HUES6 (cell line): ENCODE results near the gene PVR.

Source experiments
- H3K27ac ChIP-seq: 2 replicates; pipeline ENCODE4 v1.7.0; 2013; ENCODE audit warnings: low read depth, mild to moderate bottlenecking, low read length, inconsistent platforms
- H3K27me3 ChIP-seq: 2 replicates; pipeline ENCODE4 v1.6.1; 2013; ENCODE audit warnings: low read length; ENCODE audit not compliant: control insufficient read depth, insufficient read depth
- H3K36me3 ChIP-seq: 2 replicates; pipeline ENCODE4 v1.6.1; 2013; ENCODE audit warnings: low read length; ENCODE audit not compliant: control insufficient read depth, insufficient read depth
- H3K4me1 ChIP-seq: 2 replicates; pipeline ENCODE4 v1.6.1; 2013; ENCODE audit warnings: low read length; ENCODE audit not compliant: control insufficient read depth, insufficient read depth
- H3K4me3 ChIP-seq: 2 replicates; pipeline ENCODE4 v1.5.1; 2013; ENCODE audit warnings: low read depth, low read length
- H3K9ac ChIP-seq: one replicate; pipeline ENCODE4 v1.6.1; 2013; ENCODE audit warnings: mild to moderate bottlenecking, low read length
- H3K9me3 ChIP-seq: 2 replicates; pipeline ENCODE4 v1.6.1; 2013; ENCODE audit warnings: low read depth, low read length; ENCODE audit not compliant: control insufficient read depth, insufficient read depth

Gene PVR

GRCh38 chr19:44687888-44688287 lies 44.2 kb downstream of the PVR start:
- Histone ChIP-seq H3K27ac (no peak overlapping the region), H3K9ac (no peak overlapping the region), H3K4me1 (peaks cover 22% of the 10 kb centered on the region)

GRCh38 chr19:44689290-44690130 lies 45.8 kb downstream of the PVR start:
- Histone ChIP-seq H3K9ac (no peak overlapping the region), H3K27me3 (no peaks in the 10 kb centered on the region), H3K36me3 (no peaks in the 10 kb centered on the region), H3K4me1 (peaks cover 22% of the 10 kb centered on the region), H3K27ac (no peak overlapping the region), H3K9me3 (no peaks in the 10 kb centered on the region), H3K4me3 (peak overlapping the region; percentile 33)

More at GRCh38 chr19:44687888-44688287, 44.2 kb downstream of the PVR start:
- no peaks in the 10 kb centered on the region for H3K36me3 ChIP-seq
- no peaks in the 10 kb centered on the region for H3K27me3 ChIP-seq
- H3K9me3 ChIP-seq, result no peaks in the 10 kb centered on the region
- no peak overlapping the region for H3K4me3 ChIP-seq

- H3K27me3 ChIP-seq, result no peaks in the 10 kb centered on the region
- H3K9ac ChIP-seq, result no peak overlapping the region
- no peak overlapping the region for H3K27ac ChIP-seq
- peaks cover 18% of the 10 kb centered on the region for H3K4me1 ChIP-seq
- H3K4me3 ChIP-seq, result no peak overlapping the region
- H3K36me3 ChIP-seq, result no peaks in the 10 kb centered on the region
- H3K9me3 ChIP-seq, result no peaks in the 10 kb centered on the region
These were observed 46.4 kb downstream of the PVR start for GRCh38 chr19:44690131-44690440.

GRCh38 chr19:44692379-44692721 lies 48.6 kb downstream of the PVR start:
- H3K4me1 ChIP-seq, result peaks cover 18% of the 10 kb centered on the region
- no peak overlapping the region for H3K9ac ChIP-seq
- no peaks in the 10 kb centered on the region for H3K9me3 ChIP-seq
- no peak overlapping the region for H3K4me3 ChIP-seq
- no peaks in the 10 kb centered on the region for H3K36me3 ChIP-seq
- H3K27me3 ChIP-seq, result no peaks in the 10 kb centered on the region
- no peak overlapping the region for H3K27ac ChIP-seq

- Histone ChIP-seq H3K4me3 (no peak overlapping the region), H3K27me3 (no peaks in the 10 kb centered on the region), H3K9ac (no peak overlapping the region), H3K27ac (no peak overlapping the region), H3K9me3 (no peaks in the 10 kb centered on the region), H3K4me1 (peaks cover 21% of the 10 kb centered on the region), H3K36me3 (no peaks in the 10 kb centered on the region)
These were observed 50.5 kb downstream of the PVR start for GRCh38 chr19:44694184-44694579.

- H3K27ac ChIP-seq, result no peak overlapping the region
- no peak overlapping the region for H3K4me3 ChIP-seq
- H3K4me1 ChIP-seq, result peaks cover 10% of the 10 kb centered on the region
- no peaks in the 10 kb centered on the region for H3K27me3 ChIP-seq
- no peak overlapping the region for H3K9ac ChIP-seq
- H3K9me3 ChIP-seq, result no peaks in the 10 kb centered on the region
- no peaks in the 10 kb centered on the region for H3K36me3 ChIP-seq
These were observed 53.4 kb downstream of the PVR start for GRCh38 chr19:44696939-44697669.

GRCh38 chr19:44697670-44698034 lies 53.9 kb downstream of the PVR start:
- Histone ChIP-seq H3K4me3 (no peak overlapping the region), H3K27me3 (no peaks in the 10 kb centered on the region), H3K36me3 (no peaks in the 10 kb centered on the region), H3K4me1 (peaks cover 10% of the 10 kb centered on the region), H3K9me3 (no peaks in the 10 kb centered on the region), H3K27ac (no peak overlapping the region), H3K9ac (no peak overlapping the region)

- no peak within 1 kb of the TSS for H3K9ac ChIP-seq
- no peaks in the 10 kb centered on the region for H3K36me3 ChIP-seq
- no peaks in the 10 kb centered on the region for H3K27me3 ChIP-seq
- H3K27ac ChIP-seq, result no peak within 1 kb of the TSS
- H3K9me3 ChIP-seq, result no peaks in the 10 kb centered on the region
- no peak within 1 kb of the TSS for H3K4me3 ChIP-seq
- peaks cover 10% of the 10 kb centered on the region for H3K4me1 ChIP-seq
These were observed 54.9 kb downstream of the PVR start, which contains the start of gene CEACAM16 for GRCh38 chr19:44698492-44699201. TSS of gene CEACAM16 (plus strand) at chr19:44699151. CDS start at chr19:44701457, 2,306 bp downstream.

GRCh38 chr19:44700547-44700946 lies 56.8 kb downstream of the PVR start:
- Histone ChIP-seq H3K9me3 (no peaks in the 10 kb centered on the region), H3K4me3 (no peak overlapping the region), H3K4me1 (peaks cover 10% of the 10 kb centered on the region), H3K27me3 (no peaks in the 10 kb centered on the region), H3K36me3 (no peaks in the 10 kb centered on the region), H3K27ac (no peak overlapping the region), H3K9ac (no peak overlapping the region)

GRCh38 chr19:44701228-44701627 lies 57.5 kb downstream of the PVR start:
- Histone ChIP-seq H3K36me3 (no peaks in the 10 kb centered on the region), H3K4me3 (no peak overlapping the region), H3K4me1 (peaks cover 10% of the 10 kb centered on the region), H3K27me3 (no peaks in the 10 kb centered on the region), H3K27ac (no peak overlapping the region), H3K9ac (no peak overlapping the region), H3K9me3 (no peaks in the 10 kb centered on the region)
